HepG2 (cell line): ENCODE measurements around the gene SLIT3. TPM values are rescaled to one million over a fixed set of nuclear protein-coding genes. Genes with fewer than 3 reads are reported as not detected.

Experiments used
- ATAC-seq: fragments of 200-7000 bp; cut with Tn5 transposase; 3 replicates; pipeline ENCODE4 v1.9.1; 2020; ENCODE audit warnings: mild to moderate bottlenecking, moderate library complexity
- BruUV-seq: library from RNA; stranded (reverse); fragments of 400-500 nt; replicated peaks from 2 replicates; lab custom pipeline; 2021; lab: Mats Ljungman, UMichigan
- CTCF ChIA-PET: fragments of 300-600 bp; formaldehyde crosslinking; extraction: SDS; loops from one replicate; lab custom pipeline; 2021; ENCODE audit warnings: low total read pairs, inconsistent platforms, low intra/inter-chr PET ratio; lab: Yijun Ruan, JAX
- POLR2A ChIA-PET: fragments of 350-600 bp; sonication (Branson Sonifier 250); formaldehyde crosslinking; loops from one replicate; lab custom pipeline; 2020; ENCODE audit warnings: antibody characterized with exemption, inconsistent platforms; lab: Yijun Ruan, JAX
- DNase-seq: peaks from one replicate; pipeline ENCODE4 v3.0.0-alpha.2; 2015; ENCODE audit warnings: low spot score
- FAIRE-seq: peaks from 3 replicates; lab custom pipeline; 2011; peaks lifted over from hg19 to GRCh38; lab: Jason Lieb, UNC
- H2AFZ ChIP-seq: one replicate; pipeline ENCODE4 v1.6.1; 2011; ENCODE audit warnings: low read length, inconsistent platforms
- H3K27ac ChIP-seq: fragments of 300-600 bp; 3 replicates; pipeline ENCODE4 v1.8.0; 2011; ENCODE audit warnings: mixed run types, mild to moderate bottlenecking, mixed read lengths, low read length, inconsistent platforms; ENCODE audit not compliant: insufficient read depth; ENCODE audit errors: extremely low read length
- H3K27me3 ChIP-seq, 2 experiments: fragments of 200-600 bp in 1 of 2; 2 replicates in 1 of 2; 3 replicates in 1 of 2; pipeline versions ENCODE4 v1.6.0 to v1.8.0; 2011; ENCODE audit warnings: low read length in 2 of 2, mild to moderate bottlenecking in 2 of 2, moderate library complexity in 2 of 2, inconsistent platforms in 1 of 2; ENCODE audit not compliant: insufficient read depth in 2 of 2, control insufficient read depth in 1 of 2
- H3K36me3 ChIP-seq, 2 experiments: fragments of 200-600 bp in 1 of 2; replicated peaks in 1 of 2; 2 replicates in 1 of 2; 3 replicates in 1 of 2; pipeline versions ENCODE4 v1.5.1 to v1.8.0; 2011; ENCODE audit warnings: low read length in 2 of 2, inconsistent platforms in 1 of 2; ENCODE audit not compliant: insufficient read depth in 2 of 2, control insufficient read depth in 1 of 2
- H3K4me1 ChIP-seq: 2 replicates; pipeline ENCODE4 v1.5.1; 2012; ENCODE audit warnings: low read length, inconsistent platforms; ENCODE audit not compliant: insufficient read depth
- H3K4me2 ChIP-seq: 2 replicates; pipeline ENCODE4 v1.6.0; 2011; ENCODE audit warnings: low read depth, low read length, inconsistent platforms
- H3K4me3 ChIP-seq, 3 experiments: fragments of 200-600 bp in 1 of 3; sonication (generic), shearing (Covaris generic) in 1 of 3; replicated peaks in 1 of 3; 2 replicates each; pipeline ENCODE4 v1.5.1; 2011 to 2016; ENCODE audit warnings: low read length in 3 of 3, inconsistent platforms in 2 of 3, low read depth in 2 of 3, mild to moderate bottlenecking in 2 of 3, control low read depth in 1 of 3, mixed read lengths in 1 of 3; ENCODE audit not compliant: insufficient read depth in 1 of 3
- H3K79me2 ChIP-seq: one replicate; pipeline ENCODE4 v1.6.1; 2011; ENCODE audit warnings: low read length, inconsistent platforms; ENCODE audit not compliant: insufficient read depth
- H3K9ac ChIP-seq: 2 replicates; pipeline ENCODE4 v1.6.0; 2011; ENCODE audit warnings: mild to moderate bottlenecking, low read depth, low read length, inconsistent platforms; ENCODE audit not compliant: insufficient read depth
- H3K9me3 ChIP-seq: 2 replicates; pipeline ENCODE4 v1.5.1; 2012; ENCODE audit warnings: mild to moderate bottlenecking, low read length
- H4K20me1 ChIP-seq: 2 replicates; pipeline ENCODE4 v1.6.0; 2011; ENCODE audit warnings: inconsistent platforms, mild to moderate bottlenecking, low read length, moderate library complexity; ENCODE audit not compliant: insufficient read depth
- CHD4 ChIP-seq: fragments of 200-600 bp; sonication (generic); IDR thresholded peaks from 2 replicates; pipeline ENCODE4 v1.7.0; 2017; ENCODE audit warnings: mild to moderate bottlenecking, low read length, borderline replicate concordance
- CTCF ChIP-seq: sonication (generic); formaldehyde crosslinking; IDR thresholded peaks from 2 replicates; pipeline ENCODE4 v1.5.0; 2020; ENCODE audit warnings: mild to moderate bottlenecking, missing genetic modification reagents, moderate library complexity
- NR2F6 ChIP-seq, 2 experiments: IDR thresholded peaks; 2 replicates each; pipeline ENCODE4 v1.6.1; 2016; ENCODE audit warnings: antibody characterized with exemption in 1 of 2, mild to moderate bottlenecking in 1 of 2
- RBAK ChIP-seq: sonication (generic); formaldehyde crosslinking; IDR thresholded peaks from 2 replicates; pipeline ENCODE4 v1.5.1; 2020; ENCODE audit warnings: mild to moderate bottlenecking, missing genetic modification reagents
- REL ChIP-seq: sonication (generic); formaldehyde crosslinking; conservative IDR thresholded peaks from 2 replicates; pipeline ENCODE4 v1.8.0; 2022; ENCODE audit warnings: mild to moderate bottlenecking, missing genetic modification reagents, moderate library complexity
- STAG1 ChIP-seq: sonication (generic); formaldehyde crosslinking; IDR thresholded peaks from 2 replicates; pipeline ENCODE4 v1.4.0; 2020; ENCODE audit warnings: missing genetic modification reagents
- TBL1XR1 ChIP-seq: fragments of 150-350 bp; IDR thresholded peaks from 2 replicates; pipeline ENCODE4 v1.6.1; 2014; ENCODE audit warnings: borderline replicate concordance, low read length; ENCODE audit not compliant: partially characterized antibody
- ZNF101 ChIP-seq: sonication (generic); formaldehyde crosslinking; IDR thresholded peaks from 2 replicates; pipeline ENCODE4 v1.4.0; 2020; ENCODE audit warnings: mild to moderate bottlenecking, low read depth, missing genetic modification reagents, borderline replicate concordance
- ZNF143 ChIP-seq: sonication (generic); formaldehyde crosslinking; IDR thresholded peaks from 2 replicates; pipeline ENCODE4 v1.4.0; 2020; ENCODE audit warnings: missing genetic modification reagents
- WGBS: methylation state at CpG from one replicate; pipeline ENCODE4 v1.1.6; 2017; ENCODE audit warnings: low lambda C conversion rate; 5-methylcytosine and 5-hydroxymethylcytosine counted together
- in situ Hi-C: cut with HindIII; loops from 2 replicates; pipeline ENCODE4 v1.10.0; 2017; ENCODE audit warnings: low pct_unique_long_range_greater_than_20kb; ENCODE audit not compliant: extremely low pct_ligation_motif_present
- intact Hi-C: fragments of 100-400 bp; cut with micrococcal nuclease; formaldehyde crosslinking; loops from one replicate; pipeline ENCODE4 v1.10.0; 2022; ENCODE audit not compliant: unreplicated experiment
- polyA plus RNA-seq, 8 experiments: library from polyadenylated mRNA; depleted of rRNA in 3 of 8; stranded (reverse) in 7 of 8; unstranded in 1 of 8; fragments of >200 nt; fragmentation: Illumina TruSeq in 4 of 8; extraction: Trizol in 4 of 8; gene quantifications; 2 replicates each; pipeline versions ENCODE4 v1.2.1 to v1.2.3, GENCODE V29; 2011 to 2016; ENCODE audit warnings: low read depth in 4 of 8, missing spikeins in 1 of 8, mixed read lengths in 1 of 8; ENCODE audit not compliant: insufficient read depth in 1 of 8
- total RNA-seq, 5 experiments: library from RNA; depleted of rRNA; stranded (reverse); fragments of >200 nt; fragmentation: Illumina TruSeq; extraction: Trizol; gene quantifications; 2 replicates each; pipeline ENCODE4 v1.2.3, GENCODE V29; 2016; ENCODE audit warnings: low read depth in 1 of 5

The SLIT3 gene
- total and polyA plus RNA-seq, 2 of the 13 experiments (the other 11 are each of a cell fraction or from before 2014, with no cell fraction given) = not detected

DNA sequence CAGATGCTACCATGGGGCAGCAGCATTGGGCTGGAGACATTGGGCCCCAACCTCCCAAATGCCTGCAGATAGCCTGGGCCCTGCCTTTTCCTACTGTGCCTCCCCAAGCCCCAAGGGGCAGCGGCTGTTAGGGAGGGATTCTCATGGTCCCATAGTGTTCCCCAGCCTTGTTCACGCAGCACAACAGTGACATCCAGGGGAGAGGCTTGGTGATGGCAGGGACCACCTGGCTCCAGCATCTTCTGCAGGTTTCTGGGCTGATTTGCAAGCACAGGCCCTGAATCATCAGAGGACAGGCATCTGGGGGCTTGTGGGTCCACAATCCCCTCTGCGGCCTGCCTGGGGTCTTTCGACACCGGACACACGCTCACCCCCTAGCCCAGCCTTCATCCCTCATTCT lies 354.6 kb downstream of the SLIT3 start:
- TF ChIP-seq RBAK (CRISPR knock-in tag) = no peak
- TF ChIP-seq TBL1XR1 = no peak
- TF ChIP-seq CTCF (CRISPR knock-in tag) = peak; percentile 46
- no peak for TF ChIP-seq REL (CRISPR knock-in tag)
- no peak for TF ChIP-seq NR2F6 (IDR thresholded peaks at IDR 0.05)
- no peak for TF ChIP-seq NR2F6 (CRISPR knock-in tag; IDR thresholded peaks at IDR 0.05)
- peak; percentile 42 for TF ChIP-seq STAG1
- no peak for TF ChIP-seq ZNF143
- TF ChIP-seq ZNF101 (CRISPR knock-in tag) = no peak
- TF ChIP-seq CHD4 = no peak
- H3K4me1 ChIP-seq = no peaks in the 10 kb centered on the region
- CTCF ChIA-PET = interaction anchor here (0.9 kb wide), 1 partner anchor 203 kb away, joined by 3 read pairs; no protein-coding TSS in a partner anchor
- intact Hi-C loops = no loop called here
- no peaks in the 10 kb centered on the region for H4K20me1 ChIP-seq
- H3K27ac ChIP-seq = no peak overlapping the region
- no TSS peak for BruUV-seq
- H3K4me3 ChIP-seq = no peak overlapping the region
- no peaks in the 10 kb centered on the region for H3K79me2 ChIP-seq
- no peaks in the 10 kb centered on the region for H3K36me3 ChIP-seq
- POLR2A ChIA-PET = no interaction called here
- H3K9ac ChIP-seq = no peak overlapping the region
- FAIRE-seq (no peak), DNase-seq (no peak), ATAC-seq (no peak; the same call in 2 of the 3 replicates)
- no peak overlapping the region for H2AFZ ChIP-seq
- no peaks in the 10 kb centered on the region for H3K9me3 ChIP-seq
- H3K27me3 ChIP-seq = peaks cover 0 to 5% of the 10 kb centered on the region in 2 experiments; a peak in 1 of 5 replicates
- 42% methylated on average over 5 of the region's 6 CpGs for WGBS
- in situ Hi-C loops = no loop called here
- no peak overlapping the region for H3K4me2 ChIP-seq
